Activated T-cell treated with anti-CD3 and anti-CD28 coated beads, Interleukin-2, amount 50 U/mL, for 24 hours (primary cell): ENCODE measurements around the gene IL17RD.

Source experiments
- DNase-seq: peaks from one replicate; pipeline ENCODE4 v3.0.0-alpha.2; 2020
- H3K27ac Mint-ChIP-seq: 2 replicates; pipeline ENCODE4 v1.8.0; 2020; ENCODE audit warnings: mild to moderate bottlenecking, mixed read lengths
- H3K27me3 Mint-ChIP-seq: 2 replicates; pipeline ENCODE4 v1.8.0; 2020; ENCODE audit warnings: mixed read lengths
- H3K36me3 Mint-ChIP-seq: 2 replicates; pipeline ENCODE4 v1.8.0; 2020; ENCODE audit warnings: low read depth, mixed read lengths
- H3K4me1 Mint-ChIP-seq: 2 replicates; pipeline ENCODE4 v1.8.0; 2020; ENCODE audit warnings: low read depth, mixed read lengths
- H3K4me3 Mint-ChIP-seq: 2 replicates; pipeline ENCODE4 v1.8.0; 2020; ENCODE audit warnings: mild to moderate bottlenecking, moderate library complexity, mixed read lengths
- H3K9me3 Mint-ChIP-seq: 2 replicates; pipeline ENCODE4 v1.8.0; 2020; ENCODE audit warnings: mixed read lengths

IL17RD gene

GRCh38 chr3:57063032-57063431 is 102.1 kb downstream of the IL17RD start:
- DNase-seq = no peak
- Mint-ChIP-seq H3K36me3 (no peaks in the 10 kb centered on the region), H3K4me1 (no peaks in the 10 kb centered on the region), H3K27me3 (peaks cover 3% of the 10 kb centered on the region), H3K9me3 (no peaks in the 10 kb centered on the region), H3K27ac (no peak overlapping the region), H3K4me3 (no peak overlapping the region)

- H3K4me3 Mint-ChIP-seq = no peak overlapping the region
- peaks cover 5% of the 10 kb centered on the region for H3K27me3 Mint-ChIP-seq
- no peak for DNase-seq
- H3K36me3 Mint-ChIP-seq = no peaks in the 10 kb centered on the region
- no peak overlapping the region for H3K27ac Mint-ChIP-seq
- H3K9me3 Mint-ChIP-seq = no peaks in the 10 kb centered on the region
- H3K4me1 Mint-ChIP-seq = no peaks in the 10 kb centered on the region
Observed at GRCh38 chr3:57062101-57062631, 103.0 kb downstream of the IL17RD start.

- Mint-ChIP-seq H3K4me3 (no peak overlapping the region), H3K4me1 (no peaks in the 10 kb centered on the region), H3K27ac (no peak overlapping the region), H3K27me3 (peaks cover 5% of the 10 kb centered on the region), H3K36me3 (no peaks in the 10 kb centered on the region), H3K9me3 (no peaks in the 10 kb centered on the region)
- no peak for DNase-seq
Observed at GRCh38 chr3:57061556-57061955, 103.6 kb downstream of the IL17RD start.

- no peaks in the 10 kb centered on the region for H3K4me1 Mint-ChIP-seq
- no peak for DNase-seq
- peaks cover 11% of the 10 kb centered on the region for H3K27me3 Mint-ChIP-seq
- no peaks in the 10 kb centered on the region for H3K36me3 Mint-ChIP-seq
- H3K4me3 Mint-ChIP-seq = no peak within 1 kb of the TSS
- H3K9me3 Mint-ChIP-seq = no peaks in the 10 kb centered on the region
- no peak within 1 kb of the TSS for H3K27ac Mint-ChIP-seq
Observed at GRCh38 chr3:57060089-57060821, 104.9 kb downstream of the IL17RD start, which contains the start of gene SPATA12. Gene SPATA12, plus strand, starts transcription at chr3:57060664. Its CDS starts 13,031 bp downstream, at chr3:57073695.

- H3K9me3 Mint-ChIP-seq = no peaks in the 10 kb centered on the region
- no peaks in the 10 kb centered on the region for H3K36me3 Mint-ChIP-seq
- no peak for DNase-seq
- no peak overlapping the region for H3K4me3 Mint-ChIP-seq
- no peaks in the 10 kb centered on the region for H3K4me1 Mint-ChIP-seq
- H3K27me3 Mint-ChIP-seq = peaks cover 11% of the 10 kb centered on the region
- no peak overlapping the region for H3K27ac Mint-ChIP-seq
Observed at GRCh38 chr3:57059411-57059810, 105.7 kb downstream of the IL17RD start.

GRCh38 chr3:57057351-57057750 is 107.8 kb downstream of the IL17RD start:
- no peaks in the 10 kb centered on the region for H3K36me3 Mint-ChIP-seq
- H3K4me1 Mint-ChIP-seq = no peaks in the 10 kb centered on the region
- H3K4me3 Mint-ChIP-seq = no peak overlapping the region
- no peaks in the 10 kb centered on the region for H3K9me3 Mint-ChIP-seq
- no peak for DNase-seq
- no peak overlapping the region for H3K27ac Mint-ChIP-seq
- peaks cover 18% of the 10 kb centered on the region for H3K27me3 Mint-ChIP-seq

GRCh38 chr3:57053122-57053521 is 112.0 kb downstream of the IL17RD start:
- Mint-ChIP-seq H3K9me3 (no peaks in the 10 kb centered on the region), H3K36me3 (no peaks in the 10 kb centered on the region), H3K27ac (no peak overlapping the region), H3K4me3 (no peak overlapping the region), H3K27me3 (peaks cover 15% of the 10 kb centered on the region), H3K4me1 (no peaks in the 10 kb centered on the region)
- no peak for DNase-seq

- no peak for DNase-seq
- no peak overlapping the region for H3K4me3 Mint-ChIP-seq
- H3K27me3 Mint-ChIP-seq = peaks cover 13% of the 10 kb centered on the region
- H3K4me1 Mint-ChIP-seq = no peaks in the 10 kb centered on the region
- no peaks in the 10 kb centered on the region for H3K36me3 Mint-ChIP-seq
- no peak overlapping the region for H3K27ac Mint-ChIP-seq
- H3K9me3 Mint-ChIP-seq = no peaks in the 10 kb centered on the region
Observed at GRCh38 chr3:57052662-57053061, 112.5 kb downstream of the IL17RD start.

GRCh38 chr3:57048728-57049127 is 116.4 kb downstream of the IL17RD start:
- no peak overlapping the region for H3K27ac Mint-ChIP-seq
- H3K36me3 Mint-ChIP-seq = no peaks in the 10 kb centered on the region
- no peaks in the 10 kb centered on the region for H3K4me1 Mint-ChIP-seq
- peaks cover 10% of the 10 kb centered on the region for H3K27me3 Mint-ChIP-seq
- no peak for DNase-seq
- no peak overlapping the region for H3K4me3 Mint-ChIP-seq
- H3K9me3 Mint-ChIP-seq = no peaks in the 10 kb centered on the region

GRCh38 chr3:57048052-57048671 is 117.0 kb downstream of the IL17RD start:
- H3K4me3 Mint-ChIP-seq = no peak overlapping the region
- H3K4me1 Mint-ChIP-seq = no peaks in the 10 kb centered on the region
- H3K9me3 Mint-ChIP-seq = no peaks in the 10 kb centered on the region
- no peak for DNase-seq
- H3K27me3 Mint-ChIP-seq = peaks cover 4% of the 10 kb centered on the region
- H3K27ac Mint-ChIP-seq = no peak overlapping the region
- no peaks in the 10 kb centered on the region for H3K36me3 Mint-ChIP-seq

GRCh38 chr3:57046101-57046765 is 118.9 kb downstream of the IL17RD start:
- Mint-ChIP-seq H3K4me1 (no peaks in the 10 kb centered on the region), H3K36me3 (no peaks in the 10 kb centered on the region), H3K4me3 (no peak overlapping the region), H3K9me3 (no peaks in the 10 kb centered on the region), H3K27me3 (peaks cover 4% of the 10 kb centered on the region), H3K27ac (no peak overlapping the region)
- no peak for DNase-seq

- Mint-ChIP-seq H3K27ac (no peak overlapping the region), H3K36me3 (no peaks in the 10 kb centered on the region), H3K4me1 (no peaks in the 10 kb centered on the region), H3K4me3 (no peak overlapping the region), H3K9me3 (no peaks in the 10 kb centered on the region), H3K27me3 (peaks cover 4% of the 10 kb centered on the region)
- DNase-seq = no peak
Observed at GRCh38 chr3:57043518-57043917, 121.6 kb downstream of the IL17RD start.

GRCh38 chr3:57041674-57042073 is 123.5 kb downstream of the IL17RD start:
- Mint-ChIP-seq H3K9me3 (no peaks in the 10 kb centered on the region), H3K36me3 (no peaks in the 10 kb centered on the region), H3K4me1 (no peaks in the 10 kb centered on the region), H3K4me3 (no peak overlapping the region), H3K27ac (no peak overlapping the region), H3K27me3 (peaks cover 5% of the 10 kb centered on the region)
- no peak for DNase-seq
